HG03565 (cell line): ENCODE results near the gene MYPOP.
"Not testable (repeated sequence)": the region's sequence is repeated elsewhere in the genome, so short reads cannot be mapped to it uniquely, and the experiment has no call there.

Source experiments
- ATAC-seq: cut with Tn5 transposase; IDR thresholded peaks from one replicate; pipeline ENCODE4 v1.9.1; 2021; ENCODE audit warnings: mild to moderate bottlenecking, moderate library complexity; ENCODE audit not compliant: unreplicated experiment

The MYPOP gene

GRCh38 chr19:45908956-45909355, 6.5 kb upstream of the MYPOP start:
- no peak for ATAC-seq

- ATAC-seq: no peak
These were observed 3.8 kb upstream of the MYPOP start for GRCh38 chr19:45906221-45906620.

GRCh38 chr19:45905011-45905410, 2.6 kb upstream of the MYPOP start:
- no peak for ATAC-seq

GRCh38 chr19:45902651-45903625, 525 bp upstream of the MYPOP start:
- peak; percentile 87 for ATAC-seq

- ATAC-seq: no peak
These were observed 941 bp downstream of the MYPOP start for GRCh38 chr19:45901432-45901911.

- no peak for ATAC-seq
These were observed 1.5 kb downstream of the MYPOP start for GRCh38 chr19:45900738-45901431.

GRCh38 chr19:45899919-45900589, 2.4 kb downstream of the MYPOP start:
- no peak for ATAC-seq

GRCh38 chr19:45899253-45899652, 3.2 kb downstream of the MYPOP start:
- no peak for ATAC-seq

- ATAC-seq: no peak
These were observed 5.1 kb downstream of the MYPOP start for GRCh38 chr19:45897261-45897812.

- not testable (repeated sequence) for ATAC-seq
These were observed 6.3 kb downstream of the MYPOP start for GRCh38 chr19:45895983-45896599.

GRCh38 chr19:45895519-45895972, 6.9 kb downstream of the MYPOP start:
- no peak for ATAC-seq

- no peak for ATAC-seq
These were observed 11.5 kb downstream of the MYPOP start for GRCh38 chr19:45890877-45891276.

GRCh38 chr19:45889210-45889885, 13.1 kb downstream of the MYPOP start:
- ATAC-seq: no peak

- no peak for ATAC-seq
These were observed 15.2 kb downstream of the MYPOP start for GRCh38 chr19:45887200-45887710.

- peak; percentile 38 for ATAC-seq
These were observed 15.8 kb downstream of the MYPOP start for GRCh38 chr19:45886427-45887199.

- peak; percentile 36 for ATAC-seq
These were observed 16.6 kb downstream of the MYPOP start, which contains the start of gene IRF2BP1 for GRCh38 chr19:45885556-45886426. Gene IRF2BP1, minus strand, starts transcription at chr19:45886141. Its CDS starts 367 bp downstream, at chr19:45885774.

GRCh38 chr19:45884682-45885555, 17.5 kb downstream of the MYPOP start:
- ATAC-seq: no peak
